Mesothelial cell of epicardium (in vitro differentiated cells): ENCODE measurements around the gene SPINK2. TPM values are rescaled to one million over a fixed set of nuclear protein-coding genes. Genes with fewer than 3 reads are reported as not detected.

ENCODE experiments used
- DNase-seq, 2 experiments: peaks; one replicate each; pipeline ENCODE4 v3.0.0; 2021; ENCODE audit warnings: low spot score in 2 of 2; ENCODE audit not compliant: unreplicated experiment in 2 of 2
- H3K27ac Mint-ChIP-seq: 2 replicates; pipeline ENCODE4 v1.8.0; 2021; ENCODE audit warnings: mixed read lengths
- H3K27me3 Mint-ChIP-seq: 2 replicates; pipeline ENCODE4 v1.8.0; 2021; ENCODE audit warnings: low read depth, mixed read lengths
- H3K36me3 Mint-ChIP-seq: 2 replicates; pipeline ENCODE4 v1.8.0; 2021; ENCODE audit warnings: mixed read lengths
- H3K4me1 Mint-ChIP-seq: 2 replicates; pipeline ENCODE4 v1.8.0; 2021; ENCODE audit warnings: mixed read lengths
- H3K4me3 Mint-ChIP-seq: 2 replicates; pipeline ENCODE4 v1.8.0; 2021; ENCODE audit warnings: mild to moderate bottlenecking, moderate library complexity, mixed read lengths
- H3K9me3 Mint-ChIP-seq: 2 replicates; pipeline ENCODE4 v1.8.0; 2021; ENCODE audit warnings: mixed read lengths
- total RNA-seq: library from RNA; stranded (reverse); gene quantifications from 3 replicates; pipeline ENCODE4 v1.2.1, GENCODE V29; 2021
- TF ChIP-seq, protein P1 (sequence below): fragments of 200-600 bp; sonication (generic); IDR thresholded peaks from one replicate; pipeline ENCODE4 v1.5.0; 2021; ENCODE audit warnings: antibody characterized with exemption; ENCODE audit not compliant: unreplicated experiment

SPINK2 gene
- total RNA-seq, 1 donor from 2014 or later: not detected

DNA sequence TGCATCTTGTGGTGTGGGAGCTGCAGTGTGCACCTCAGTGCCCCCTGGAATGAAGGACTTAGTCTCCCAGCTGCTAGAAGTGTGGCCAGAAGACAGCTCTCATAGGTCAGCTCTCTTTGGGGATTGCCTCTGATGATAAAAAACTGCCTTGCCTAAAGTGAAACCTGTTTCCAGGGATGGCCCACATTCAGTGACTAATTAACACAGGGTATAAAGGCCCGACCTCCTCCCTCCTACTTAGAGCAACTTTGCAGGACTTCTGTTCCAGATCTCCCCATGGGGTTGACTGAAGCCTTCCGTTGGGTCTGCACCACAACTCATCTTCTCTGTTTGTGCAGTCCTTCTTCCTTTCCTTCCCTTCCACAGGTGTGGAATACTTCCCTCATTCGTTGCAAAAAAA is 53.2 kb downstream of the SPINK2 start:
- TF ChIP-seq, protein P1, sequence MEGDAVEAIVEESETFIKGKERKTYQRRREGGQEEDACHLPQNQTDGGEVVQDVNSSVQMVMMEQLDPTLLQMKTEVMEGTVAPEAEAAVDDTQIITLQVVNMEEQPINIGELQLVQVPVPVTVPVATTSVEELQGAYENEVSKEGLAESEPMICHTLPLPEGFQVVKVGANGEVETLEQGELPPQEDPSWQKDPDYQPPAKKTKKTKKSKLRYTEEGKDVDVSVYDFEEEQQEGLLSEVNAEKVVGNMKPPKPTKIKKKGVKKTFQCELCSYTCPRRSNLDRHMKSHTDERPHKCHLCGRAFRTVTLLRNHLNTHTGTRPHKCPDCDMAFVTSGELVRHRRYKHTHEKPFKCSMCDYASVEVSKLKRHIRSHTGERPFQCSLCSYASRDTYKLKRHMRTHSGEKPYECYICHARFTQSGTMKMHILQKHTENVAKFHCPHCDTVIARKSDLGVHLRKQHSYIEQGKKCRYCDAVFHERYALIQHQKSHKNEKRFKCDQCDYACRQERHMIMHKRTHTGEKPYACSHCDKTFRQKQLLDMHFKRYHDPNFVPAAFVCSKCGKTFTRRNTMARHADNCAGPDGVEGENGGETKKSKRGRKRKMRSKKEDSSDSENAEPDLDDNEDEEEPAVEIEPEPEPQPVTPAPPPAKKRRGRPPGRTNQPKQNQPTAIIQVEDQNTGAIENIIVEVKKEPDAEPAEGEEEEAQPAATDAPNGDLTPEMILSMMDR: no peak
- no peaks in the 10 kb centered on the region for H3K27me3 Mint-ChIP-seq

DNA sequence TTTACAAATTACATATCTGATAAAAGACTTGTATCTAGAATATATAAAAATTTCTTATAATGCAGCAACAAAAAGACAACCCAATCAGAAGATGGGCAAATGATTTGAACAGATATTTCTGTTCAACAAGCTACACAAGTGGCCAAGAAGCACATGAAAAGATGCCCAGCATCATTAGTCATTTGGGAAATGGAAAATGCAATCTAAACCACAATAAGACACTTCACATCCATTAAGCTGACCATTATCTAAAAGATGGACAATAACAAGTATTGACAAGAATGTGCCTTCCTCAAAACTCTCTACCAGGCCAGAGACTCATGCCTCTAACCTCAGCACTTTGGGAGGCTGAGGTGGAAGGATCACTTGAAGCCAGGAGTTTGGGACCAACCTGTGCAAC is 53.9 kb downstream of the SPINK2 start:
- H3K27me3 Mint-ChIP-seq: no peaks in the 10 kb centered on the region
- no peak for DNase-seq
- TF ChIP-seq, protein P1: no peak
- no peaks in the 10 kb centered on the region for H3K9me3 Mint-ChIP-seq
- H3K36me3 Mint-ChIP-seq: no peaks in the 10 kb centered on the region
- H3K27ac Mint-ChIP-seq: no peak overlapping the region
- no peak overlapping the region for H3K4me3 Mint-ChIP-seq
- H3K4me1 Mint-ChIP-seq: peaks cover 27% of the 10 kb centered on the region

More for the DNA sequence above, 53.2 kb downstream of the SPINK2 start:
- Mint-ChIP-seq H3K9me3 (no peaks in the 10 kb centered on the region), H3K4me1 (peaks cover 27% of the 10 kb centered on the region), H3K4me3 (no peak overlapping the region), H3K36me3 (no peaks in the 10 kb centered on the region), H3K27ac (peak overlapping the region; percentile 18)
- no peak for DNase-seq

DNA sequence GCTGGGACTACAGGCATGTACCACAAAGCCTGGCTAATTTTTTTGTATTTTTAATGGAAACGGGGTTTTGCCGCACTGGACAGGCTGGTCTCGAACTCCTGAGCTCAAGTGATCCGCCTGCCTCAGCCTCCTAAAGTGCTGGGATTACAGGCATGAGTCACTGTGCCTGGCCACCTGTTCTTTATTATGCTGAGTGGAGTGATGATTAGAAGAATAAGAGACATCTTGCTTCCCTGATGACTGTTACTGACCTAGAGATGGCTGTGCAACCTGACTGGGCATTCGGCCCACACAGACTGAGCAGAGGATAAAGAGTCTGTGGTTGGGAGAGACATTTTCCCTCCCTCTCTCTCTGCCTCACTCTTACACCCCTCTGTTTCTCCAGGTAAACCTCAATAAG is 56.7 kb downstream of the SPINK2 start:
- TF ChIP-seq, protein P1: no peak
- Mint-ChIP-seq H3K27me3 (no peaks in the 10 kb centered on the region), H3K4me3 (no peak overlapping the region), H3K27ac (peak overlapping the region; percentile 39), H3K9me3 (no peaks in the 10 kb centered on the region), H3K4me1 (peaks cover 19% of the 10 kb centered on the region), H3K36me3 (no peaks in the 10 kb centered on the region)
- no peak for DNase-seq

DNA sequence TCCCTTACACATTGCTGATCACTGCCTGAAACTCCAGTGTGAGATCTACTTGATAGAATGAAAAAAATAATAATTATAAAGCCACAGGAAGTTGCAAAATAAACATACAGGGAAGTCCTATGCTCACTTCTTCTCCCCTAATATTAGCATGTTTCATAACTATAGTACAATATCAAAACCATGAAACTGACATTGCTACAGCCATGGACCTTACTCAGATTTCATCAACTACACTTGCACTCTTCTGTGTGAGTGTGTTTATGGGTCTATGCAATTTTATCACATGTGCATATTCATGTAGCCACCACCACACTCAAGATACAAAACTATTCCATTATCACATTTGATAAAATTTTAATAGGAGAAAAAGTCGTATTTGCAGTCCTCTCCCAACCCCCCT is 57.3 kb downstream of the SPINK2 start:
- no peaks in the 10 kb centered on the region for H3K36me3 Mint-ChIP-seq
- no peak overlapping the region for H3K27ac Mint-ChIP-seq
- H3K4me3 Mint-ChIP-seq: no peak overlapping the region
- no peak for DNase-seq
- peaks cover 19% of the 10 kb centered on the region for H3K4me1 Mint-ChIP-seq
- H3K27me3 Mint-ChIP-seq: no peaks in the 10 kb centered on the region
- TF ChIP-seq, protein P1: no peak
- H3K9me3 Mint-ChIP-seq: no peaks in the 10 kb centered on the region

DNA sequence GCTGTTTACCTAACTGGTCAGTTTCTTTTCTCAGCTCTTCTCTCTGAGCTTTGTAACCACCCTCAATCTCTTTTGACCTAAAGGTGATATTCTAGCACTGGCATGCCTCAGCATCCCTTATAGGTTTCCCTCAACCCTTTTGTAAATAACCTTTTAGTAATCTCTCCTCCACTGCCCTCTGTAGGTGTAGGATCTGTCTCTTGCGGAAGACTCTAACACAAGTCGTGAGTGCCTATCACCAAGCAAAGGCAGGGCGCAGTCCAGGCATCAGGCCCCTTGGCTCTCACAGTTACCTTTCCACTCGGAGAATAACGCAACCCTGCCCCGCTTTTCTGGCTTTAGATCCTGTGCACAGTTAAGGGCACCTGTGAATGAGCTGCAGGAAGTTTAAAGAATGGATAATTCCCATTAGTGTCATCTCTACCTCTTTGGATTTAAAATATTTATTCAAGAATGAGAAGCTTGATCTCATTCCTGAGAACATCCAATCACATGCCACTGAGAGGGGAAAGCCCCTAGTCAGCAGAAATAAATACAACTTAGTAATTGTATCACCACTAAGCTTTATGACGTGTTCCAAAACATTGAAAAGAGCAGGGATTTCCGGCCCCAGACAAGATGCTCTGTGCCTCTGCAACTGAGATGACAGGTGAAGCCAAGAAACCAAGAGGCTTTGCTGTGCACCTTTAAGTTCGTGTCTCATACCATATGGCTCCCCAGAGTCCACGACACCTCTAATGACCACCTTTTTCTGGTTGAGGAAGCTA is 58.8 kb downstream of the SPINK2 start:
- Mint-ChIP-seq H3K9me3 (no peaks in the 10 kb centered on the region), H3K27ac (no peak overlapping the region), H3K4me3 (no peak overlapping the region), H3K27me3 (no peaks in the 10 kb centered on the region), H3K4me1 (peaks cover 20% of the 10 kb centered on the region), H3K36me3 (no peaks in the 10 kb centered on the region)
- TF ChIP-seq, protein P1: no peak
- no peak for DNase-seq
